Right lobe of liver (tissue), 4 donors: ENCODE results near the gene CDH13.

Source experiments
- CTCF ChIP-seq, 4 donors: fragments of 200-600 bp in 3 of 4; fragments of 450-650 bp in 1 of 4; IDR thresholded peaks; one replicate each; pipeline versions ENCODE4 v1.5.1 to v1.8.0; 2016 to 2022; ENCODE audit warnings: antibody characterized with exemption in 4 of 4, mild to moderate bottlenecking in 2 of 4
- POLR2A ChIP-seq: fragments of 450-650 bp; IDR thresholded peaks from one replicate; pipeline ENCODE4 v1.6.1; 2017; ENCODE audit warnings: antibody characterized with exemption, mild to moderate bottlenecking
- donor health status: DM: no; HTN: no; CAD: no.
- donor health status: DM: no; HTN: no; CAD: no.
- donor health status: DM: no; HTN: yes; CAD: no.

- TF ChIP-seq POLR2A (no peak), CTCF (IDR thresholded peaks at IDR 0.05) (no peak)
These were observed 817.2 kb downstream of the CDH13 start for GRCh38 chr16:83443972-83444371.
